HuH-7.5 (cell line): ENCODE measurements around the gene ATF6.

ENCODE experiments used
- DNase-seq: peaks from one replicate; pipeline ENCODE4 v3.0.0; 2011; ENCODE audit warnings: low spot score

Gene ATF6

GRCh38 chr1:161899091-161899490 is 133.0 kb downstream of the ATF6 start:
- no peak for DNase-seq

GRCh38 chr1:161900160-161900559 is 134.0 kb downstream of the ATF6 start:
- DNase-seq: no peak

GRCh38 chr1:161902182-161902581 is 136.1 kb downstream of the ATF6 start:
- no peak for DNase-seq

GRCh38 chr1:161905269-161905884 is 139.3 kb downstream of the ATF6 start:
- DNase-seq: peak; percentile 9

GRCh38 chr1:161907265-161907664 is 141.1 kb downstream of the ATF6 start:
- no peak for DNase-seq

GRCh38 chr1:161908264-161908663 is 142.1 kb downstream of the ATF6 start:
- no peak for DNase-seq

- DNase-seq: no peak
Measured at GRCh38 chr1:161910604-161911003, 144.5 kb downstream of the ATF6 start.

- no peak for DNase-seq
Measured at GRCh38 chr1:161913482-161914140, 147.5 kb downstream of the ATF6 start.

GRCh38 chr1:161914595-161914994 is 148.5 kb downstream of the ATF6 start:
- DNase-seq: no peak

GRCh38 chr1:161915051-161915503 is 149.0 kb downstream of the ATF6 start:
- no peak for DNase-seq

GRCh38 chr1:161915978-161916377 is 149.9 kb downstream of the ATF6 start:
- no peak for DNase-seq

- DNase-seq: no peak
Measured at GRCh38 chr1:161919229-161919628, 153.1 kb downstream of the ATF6 start.

GRCh38 chr1:161921491-161921890 is 155.4 kb downstream of the ATF6 start:
- no peak for DNase-seq

- no peak for DNase-seq
Measured at GRCh38 chr1:161921990-161922389, 155.9 kb downstream of the ATF6 start.

- DNase-seq: no peak
Measured at GRCh38 chr1:161928056-161928455, 161.9 kb downstream of the ATF6 start.

- DNase-seq: no peak
Measured at GRCh38 chr1:161929137-161929536, 163.0 kb downstream of the ATF6 start.

- no peak for DNase-seq
Measured at GRCh38 chr1:161930064-161930463, 163.9 kb downstream of the ATF6 start.

GRCh38 chr1:161932668-161933067 is 166.5 kb downstream of the ATF6 start:
- no peak for DNase-seq

GRCh38 chr1:161933592-161934588 is 167.8 kb downstream of the ATF6 start:
- no peak for DNase-seq

- no peak for DNase-seq
Measured at GRCh38 chr1:161935264-161935663, 169.1 kb downstream of the ATF6 start.

GRCh38 chr1:161936786-161937185 is 170.7 kb downstream of the ATF6 start:
- DNase-seq: no peak

GRCh38 chr1:161940866-161941591 is 174.9 kb downstream of the ATF6 start:
- DNase-seq: no peak
